Uterus (tissue), 2 donors: ENCODE data around the gene CHN2.

ENCODE experiments used
- POLR2A ChIP-seq, 2 donors: fragments of 450-650 bp; IDR thresholded peaks; one replicate each; pipeline ENCODE4 v1.6.1; 2016; ENCODE audit warnings: antibody characterized with exemption in 2 of 2, mild to moderate bottlenecking in 1 of 2, moderate library complexity in 1 of 2
- TF ChIP-seq, protein P1 (sequence below), 4 experiments: fragments of 200-600 bp in 2 of 4; fragments of 450-650 bp in 2 of 4; sonication (generic) in 2 of 4; IDR thresholded peaks; one replicate each; pipeline ENCODE4 v1.5.1; 2016 to 2019; ENCODE audit warnings: antibody characterized with exemption in 4 of 4, mild to moderate bottlenecking in 2 of 4, moderate library complexity in 1 of 4

DNA sequence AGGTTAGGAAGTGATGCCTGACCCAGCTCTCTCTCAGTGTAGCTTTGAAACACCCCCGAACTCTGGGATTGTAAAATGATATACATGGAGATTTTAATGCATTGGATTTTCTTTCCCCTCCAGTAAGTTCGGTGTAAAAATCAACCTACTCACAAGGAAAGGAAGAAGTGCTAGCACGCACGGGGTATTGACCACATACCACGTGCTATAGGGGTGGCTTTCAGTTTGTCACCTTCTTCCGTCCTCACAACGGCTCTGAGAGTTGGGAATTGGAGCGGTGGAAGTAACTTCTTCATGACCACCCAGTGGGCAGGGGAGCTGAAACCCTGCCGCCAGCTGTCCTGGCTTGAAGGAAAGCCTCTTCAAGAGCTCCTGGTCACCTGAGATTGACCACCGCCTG lies 219.6 kb downstream of the CHN2 start:
- TF ChIP-seq, protein P1, sequence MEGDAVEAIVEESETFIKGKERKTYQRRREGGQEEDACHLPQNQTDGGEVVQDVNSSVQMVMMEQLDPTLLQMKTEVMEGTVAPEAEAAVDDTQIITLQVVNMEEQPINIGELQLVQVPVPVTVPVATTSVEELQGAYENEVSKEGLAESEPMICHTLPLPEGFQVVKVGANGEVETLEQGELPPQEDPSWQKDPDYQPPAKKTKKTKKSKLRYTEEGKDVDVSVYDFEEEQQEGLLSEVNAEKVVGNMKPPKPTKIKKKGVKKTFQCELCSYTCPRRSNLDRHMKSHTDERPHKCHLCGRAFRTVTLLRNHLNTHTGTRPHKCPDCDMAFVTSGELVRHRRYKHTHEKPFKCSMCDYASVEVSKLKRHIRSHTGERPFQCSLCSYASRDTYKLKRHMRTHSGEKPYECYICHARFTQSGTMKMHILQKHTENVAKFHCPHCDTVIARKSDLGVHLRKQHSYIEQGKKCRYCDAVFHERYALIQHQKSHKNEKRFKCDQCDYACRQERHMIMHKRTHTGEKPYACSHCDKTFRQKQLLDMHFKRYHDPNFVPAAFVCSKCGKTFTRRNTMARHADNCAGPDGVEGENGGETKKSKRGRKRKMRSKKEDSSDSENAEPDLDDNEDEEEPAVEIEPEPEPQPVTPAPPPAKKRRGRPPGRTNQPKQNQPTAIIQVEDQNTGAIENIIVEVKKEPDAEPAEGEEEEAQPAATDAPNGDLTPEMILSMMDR (IDR thresholded peaks at IDR 0.05), result no peak
- TF ChIP-seq POLR2A (IDR thresholded peaks at IDR 0.05), result no peak
